CMK (cell line): ENCODE data around the gene CCDC12.

Source experiments
- DNase-seq: peaks from one replicate; pipeline ENCODE4 v3.0.0-alpha.2; 2010; ENCODE audit warnings: low read depth

The CCDC12 gene

DNA sequence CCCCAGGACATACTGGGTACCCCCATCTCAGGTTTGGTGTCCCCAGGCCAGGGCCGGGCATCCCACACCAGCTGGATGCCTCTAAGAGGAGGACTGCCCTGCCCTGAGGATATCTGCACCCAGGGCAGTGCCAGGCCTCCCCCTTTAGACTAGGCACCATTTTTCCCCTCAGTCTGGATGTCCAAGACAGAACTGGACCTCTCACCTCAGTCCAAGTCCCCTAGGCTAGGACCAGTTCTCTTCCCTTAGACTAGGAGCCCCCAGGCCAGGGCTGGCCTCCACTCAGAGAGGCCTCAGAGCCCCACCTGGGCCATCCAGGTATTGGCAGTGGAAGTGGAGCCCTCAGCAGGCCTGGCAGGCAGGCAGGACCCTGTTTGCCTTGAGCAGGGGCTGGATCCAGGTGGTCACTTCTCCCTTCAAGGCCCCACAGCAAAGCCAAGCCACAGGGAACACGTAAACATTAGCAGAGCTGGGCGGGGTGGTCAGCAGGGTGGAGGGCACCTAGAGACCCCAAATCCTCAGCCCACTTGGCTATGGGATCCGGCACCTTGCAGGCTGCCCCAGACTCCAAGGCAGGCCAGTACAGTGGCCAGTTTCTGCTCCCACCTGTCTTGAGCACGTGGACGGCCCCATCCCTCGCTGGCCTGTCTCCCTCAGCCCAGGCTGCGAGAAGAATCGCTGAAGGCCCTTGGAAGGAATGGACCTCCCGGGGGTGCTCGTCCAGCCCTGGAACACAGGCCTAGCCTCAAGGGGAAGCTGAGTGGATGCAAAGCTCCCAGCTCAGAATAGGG, 70.7 kb downstream of the CCDC12 start:
- no peak for DNase-seq

DNA sequence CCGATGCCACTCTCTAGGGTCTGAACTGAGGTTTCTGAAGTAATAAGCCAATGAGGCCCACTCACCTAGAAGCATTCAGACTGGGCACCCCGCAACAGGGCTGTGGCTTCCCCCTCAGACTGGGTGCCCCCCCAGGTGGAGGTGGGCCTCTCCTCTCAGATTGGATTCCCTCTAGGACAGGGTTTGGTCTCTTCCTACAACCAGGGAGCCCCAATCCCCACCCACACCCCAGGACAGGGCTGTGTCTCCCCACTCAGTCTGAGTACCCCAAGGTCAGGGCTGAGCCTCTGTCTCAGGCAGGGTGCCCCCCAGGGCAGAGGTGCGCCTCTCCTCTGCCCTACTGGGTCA, 71.4 kb downstream of the CCDC12 start:
- no peak for DNase-seq

DNA sequence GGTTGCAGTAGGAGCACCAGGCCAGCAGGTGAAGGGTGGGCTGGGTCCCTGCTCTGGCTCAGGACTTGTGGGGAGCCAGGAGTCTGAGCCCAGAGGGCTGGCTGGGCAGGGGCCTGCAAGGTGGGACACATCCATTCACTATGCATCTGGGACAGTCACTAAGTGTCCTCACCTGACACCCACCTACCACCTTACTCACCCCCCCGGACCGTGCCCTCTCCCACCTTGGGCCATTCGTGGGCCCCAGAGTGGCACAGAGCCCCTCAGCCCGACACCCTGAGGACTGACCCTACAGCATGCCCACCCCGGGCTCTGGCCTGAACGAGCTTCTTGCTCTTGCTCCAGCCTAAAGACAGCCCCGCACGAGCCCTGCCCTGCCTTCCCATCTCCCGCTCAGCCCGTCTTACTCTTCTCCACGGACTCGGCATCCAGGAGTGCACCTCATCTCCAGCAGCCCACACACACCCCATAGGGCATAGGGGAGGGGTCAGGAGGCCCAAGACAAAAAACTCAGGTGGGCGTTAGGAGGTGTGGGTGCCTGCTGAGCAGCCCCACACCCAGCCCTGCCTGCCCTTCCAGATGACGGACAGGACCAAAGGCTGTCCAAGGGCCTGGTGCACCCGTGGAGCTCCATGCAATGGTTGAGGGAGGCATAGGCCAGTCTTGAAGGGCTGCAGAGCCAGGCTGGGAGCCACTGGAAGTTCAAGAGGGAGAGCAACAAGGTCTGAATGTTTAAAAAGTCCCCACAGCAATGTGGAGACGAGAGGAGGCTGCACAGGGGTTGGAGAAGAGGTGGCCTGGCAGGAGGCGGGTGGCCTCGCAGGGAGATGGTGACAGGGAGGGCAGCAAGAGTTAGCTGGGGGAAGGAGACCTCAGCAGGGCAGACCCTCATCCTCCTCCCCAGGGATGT, 72.0 kb downstream of the CCDC12 start:
- DNase-seq: no peak

DNA sequence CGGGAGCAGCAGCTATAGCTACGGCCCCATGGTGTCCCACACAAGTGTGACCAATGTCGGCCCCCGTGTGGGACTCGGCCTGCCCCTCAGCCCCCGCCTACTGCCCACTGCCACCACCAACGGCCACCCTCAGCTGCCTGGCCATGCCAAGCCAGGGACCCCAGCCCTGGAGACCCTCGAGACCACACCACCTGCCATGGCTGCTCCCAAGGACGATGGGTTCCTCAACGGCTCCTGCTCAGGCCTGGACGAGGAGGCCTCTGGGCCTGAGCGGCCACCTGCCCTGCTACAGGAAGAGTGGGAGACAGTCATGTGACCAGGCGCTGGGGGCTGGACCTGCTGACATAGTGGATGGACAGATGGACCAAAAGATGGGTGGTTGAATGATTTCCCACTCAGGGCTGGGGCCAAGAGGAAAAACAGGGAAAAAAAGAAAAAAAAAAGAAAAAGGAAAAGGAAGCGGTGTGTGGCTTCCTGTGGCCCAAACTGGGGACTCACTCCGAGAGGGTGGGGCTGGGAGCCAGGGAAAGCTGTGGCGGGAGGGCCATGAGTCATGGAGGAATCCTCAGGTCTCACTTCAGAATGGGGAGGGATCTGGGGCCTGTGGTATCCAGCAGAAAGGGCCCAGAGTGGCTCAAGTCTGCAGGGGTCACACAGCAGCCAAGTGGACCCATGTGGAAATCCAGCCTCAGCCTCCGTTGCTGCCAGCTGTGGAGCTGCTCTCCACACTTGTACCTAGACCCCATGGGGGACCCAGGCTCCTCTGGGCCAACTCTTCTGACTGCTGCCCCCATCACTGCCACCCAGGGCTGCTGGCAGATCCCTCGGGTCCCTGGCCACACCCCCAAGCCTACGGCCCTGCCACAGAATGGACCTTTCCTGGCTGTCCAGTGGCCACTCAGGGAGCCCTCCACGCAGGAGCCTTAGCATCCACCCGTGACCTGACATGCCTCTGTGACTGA, 72.9 kb downstream of the CCDC12 start:
- peak; percentile 44 for DNase-seq

DNA sequence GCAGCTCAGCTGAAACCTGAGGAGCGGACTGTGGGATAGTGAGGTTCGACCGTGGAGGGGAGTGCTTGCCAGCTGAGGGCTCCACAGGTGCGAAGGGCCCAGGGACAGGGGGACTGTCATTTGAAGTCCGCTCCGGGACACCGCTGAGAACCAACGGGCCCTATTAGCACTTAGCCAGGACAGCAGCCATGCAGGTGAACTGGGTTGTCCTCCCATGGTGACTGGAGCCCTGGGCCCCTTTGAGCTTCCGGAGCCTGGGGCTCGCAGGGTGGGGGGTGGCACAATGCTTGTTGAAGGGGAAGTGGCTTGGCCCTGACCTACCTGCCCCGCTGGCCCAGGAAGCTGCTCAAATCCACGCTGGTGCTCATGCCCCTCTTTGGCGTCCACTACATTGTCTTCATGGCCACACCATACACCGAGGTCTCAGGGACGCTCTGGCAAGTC, 74.3 kb downstream of the CCDC12 start:
- DNase-seq: no peak

DNA sequence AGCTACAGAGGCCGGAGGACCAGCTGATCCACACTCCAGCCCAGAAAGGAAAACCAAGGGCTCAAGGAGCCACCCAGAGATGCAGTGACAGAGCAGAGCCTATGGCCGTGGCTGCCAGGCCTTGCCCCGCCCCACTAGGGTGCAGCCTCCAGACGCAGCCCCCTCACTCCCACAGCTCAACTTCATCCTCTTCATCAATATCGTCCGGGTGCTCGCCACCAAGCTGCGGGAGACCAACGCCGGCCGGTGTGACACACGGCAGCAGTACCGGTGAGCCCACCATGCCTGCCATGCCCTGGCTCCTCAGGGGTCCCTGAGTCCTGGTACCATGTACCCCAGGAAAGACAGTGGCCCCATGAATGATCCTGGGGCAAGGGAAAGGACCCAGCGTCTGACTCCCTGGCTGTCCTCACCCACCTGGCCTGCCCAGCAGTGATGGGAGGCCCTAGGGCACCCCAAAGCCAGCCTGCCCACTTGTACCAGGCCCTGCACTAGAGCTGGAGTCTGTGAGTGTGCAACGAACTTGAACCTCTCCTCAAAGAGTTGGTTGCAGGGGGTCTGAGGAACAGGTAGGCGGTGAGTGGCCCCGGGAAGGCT, 74.9 kb downstream of the CCDC12 start:
- no peak for DNase-seq

DNA sequence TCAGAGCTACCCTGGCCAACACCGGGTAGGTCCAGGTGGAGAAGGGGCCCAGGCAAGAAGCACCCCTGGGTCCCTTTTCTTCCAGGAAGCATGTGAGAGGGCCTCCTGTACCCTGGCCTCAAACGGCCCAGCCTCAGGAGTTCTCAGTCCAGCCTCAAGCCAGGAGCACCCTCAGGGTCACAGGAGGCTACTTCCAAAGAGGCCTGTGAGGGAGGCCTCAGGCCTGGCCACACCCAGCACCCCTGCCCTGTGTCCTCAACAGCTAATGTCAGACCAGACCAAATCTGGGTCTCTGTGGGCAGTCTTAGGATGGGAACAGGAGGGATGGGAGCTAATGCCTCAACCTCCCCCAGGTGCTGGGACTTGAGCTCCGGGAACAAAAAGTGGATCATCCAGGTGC, 75.5 kb downstream of the CCDC12 start:
- DNase-seq: no peak

DNA sequence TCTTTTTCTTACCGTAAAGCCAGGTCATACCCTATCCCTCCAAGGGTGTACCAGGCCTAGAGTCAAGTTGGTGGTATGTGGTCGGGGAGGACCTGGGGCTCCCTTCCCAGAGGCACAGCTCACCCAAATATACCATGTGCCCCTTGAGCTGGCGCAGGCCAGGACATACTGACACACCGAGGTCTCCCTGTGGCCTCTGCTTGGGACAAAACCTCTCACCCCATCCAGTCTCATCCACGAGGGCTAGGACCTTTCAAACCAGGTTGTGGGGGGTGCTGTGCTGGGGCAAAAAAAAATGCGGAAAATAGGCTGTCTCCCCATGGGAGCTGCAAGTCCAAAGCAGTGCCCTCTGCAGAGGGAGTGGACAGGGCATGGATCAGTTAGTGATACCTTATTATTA, 76.2 kb downstream of the CCDC12 start:
- DNase-seq: no peak

DNA sequence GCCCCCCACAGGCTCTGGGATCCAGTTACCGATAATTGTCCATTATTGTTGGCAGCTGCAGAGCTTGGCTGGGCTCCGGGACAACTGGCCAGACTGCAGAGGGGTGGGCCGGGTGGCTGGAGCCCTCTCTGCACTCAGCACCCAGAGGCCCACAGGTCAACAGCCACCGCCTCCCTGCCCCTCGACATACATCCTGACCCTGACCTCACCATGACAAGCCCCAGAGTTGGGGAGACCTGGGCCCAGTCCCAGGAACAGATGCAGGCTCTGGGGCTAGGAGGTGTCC, 76.6 kb downstream of the CCDC12 start:
- DNase-seq: no peak

DNA sequence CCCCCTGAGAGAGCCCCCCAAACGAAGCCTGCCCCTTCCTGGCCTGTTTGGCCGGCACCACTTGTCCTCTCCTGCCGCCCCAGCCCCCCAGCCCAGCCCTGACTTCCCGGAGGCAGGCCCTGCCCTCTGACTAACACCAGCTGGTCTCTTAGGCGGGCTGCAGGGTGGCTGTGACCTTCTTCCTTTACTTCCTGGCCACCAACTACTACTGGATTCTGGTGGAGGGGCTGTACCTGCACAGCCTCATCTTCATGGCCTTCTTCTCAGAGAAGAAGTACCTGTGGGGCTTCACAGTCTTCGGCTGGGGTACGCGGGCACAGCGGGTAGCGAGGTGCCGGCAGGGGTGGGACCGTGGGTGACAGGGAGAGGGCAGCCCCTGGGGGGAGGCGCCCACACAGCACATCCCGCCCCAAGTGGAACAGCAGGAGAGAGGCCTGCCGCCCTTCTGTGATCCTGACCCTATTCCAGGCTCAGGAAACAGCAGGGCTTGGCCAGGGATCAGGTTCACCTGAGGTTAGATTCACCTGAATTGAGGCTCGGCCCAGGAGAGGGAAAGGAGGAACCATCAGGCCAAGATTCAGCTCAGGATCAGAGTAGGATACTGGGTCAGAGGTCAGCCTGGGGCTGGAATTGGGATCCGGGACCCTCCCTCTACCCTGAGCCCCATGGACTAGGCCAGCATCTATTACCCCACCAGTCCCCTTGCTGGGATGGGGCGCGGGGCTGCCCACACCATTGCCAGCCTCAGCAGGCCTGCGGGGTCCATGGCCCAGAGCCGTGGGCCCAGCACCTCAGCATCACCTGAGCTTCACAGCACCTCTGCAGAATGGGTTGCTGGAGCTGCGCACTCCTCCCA, 77.2 kb downstream of the CCDC12 start:
- DNase-seq: no peak

DNA sequence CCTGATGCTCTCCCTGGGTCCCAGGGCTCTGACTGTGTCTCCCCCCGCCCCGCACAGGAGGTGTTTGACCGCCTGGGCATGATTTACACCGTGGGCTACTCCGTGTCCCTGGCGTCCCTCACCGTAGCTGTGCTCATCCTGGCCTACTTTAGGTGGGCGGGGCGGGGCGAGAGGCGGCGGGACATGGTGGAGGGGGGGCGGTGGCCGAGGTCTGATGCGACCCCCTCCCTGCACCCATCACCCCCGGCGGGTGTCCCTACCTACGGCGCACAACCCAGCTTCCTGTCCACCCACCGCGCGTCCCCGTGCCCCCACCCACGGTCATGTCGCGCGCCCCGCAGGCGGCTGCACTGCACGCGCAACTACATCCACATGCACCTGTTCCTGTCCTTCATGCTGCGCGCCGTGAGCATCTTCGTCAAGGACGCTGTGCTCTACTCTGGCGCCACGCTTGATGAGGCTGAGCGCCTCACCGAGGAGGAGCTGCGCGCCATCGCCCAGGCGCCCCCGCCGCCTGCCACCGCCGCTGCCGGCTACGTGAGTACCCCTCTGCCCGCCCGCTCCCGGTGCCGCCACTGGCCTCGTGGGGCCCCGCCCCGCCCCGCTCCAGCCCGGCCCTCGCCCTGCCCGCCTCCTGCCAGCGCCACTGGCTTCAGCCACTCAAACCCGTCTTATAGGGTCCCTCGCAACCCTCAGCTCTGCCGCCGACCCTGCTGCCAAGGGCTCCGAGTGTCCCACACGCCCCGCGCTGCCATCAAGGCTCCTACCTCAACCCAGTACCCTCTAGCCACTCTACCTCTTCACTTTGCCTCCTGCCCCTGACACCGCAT, 78.0 kb downstream of the CCDC12 start:
- no peak for DNase-seq

DNA sequence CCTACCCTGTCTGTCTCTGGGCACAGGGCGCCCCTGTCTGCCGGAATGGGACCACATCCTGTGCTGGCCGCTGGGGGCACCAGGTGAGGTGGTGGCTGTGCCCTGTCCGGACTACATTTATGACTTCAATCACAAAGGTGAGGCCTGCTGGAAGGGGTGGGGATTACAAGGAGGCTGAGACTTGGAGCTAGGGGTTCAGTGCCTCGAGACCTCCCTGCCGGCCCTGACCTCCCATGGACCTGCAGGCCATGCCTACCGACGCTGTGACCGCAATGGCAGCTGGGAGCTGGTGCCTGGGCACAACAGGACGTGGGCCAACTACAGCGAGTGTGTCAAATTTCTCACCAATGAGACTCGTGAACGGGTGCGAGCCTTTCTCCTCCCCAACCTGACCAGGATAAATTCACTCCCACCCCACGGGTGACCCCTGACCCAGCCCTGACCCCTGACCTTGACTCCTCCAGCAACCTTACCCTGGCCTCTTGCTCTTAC, 78.7 kb downstream of the CCDC12 start:
- DNase-seq: no peak

DNA sequence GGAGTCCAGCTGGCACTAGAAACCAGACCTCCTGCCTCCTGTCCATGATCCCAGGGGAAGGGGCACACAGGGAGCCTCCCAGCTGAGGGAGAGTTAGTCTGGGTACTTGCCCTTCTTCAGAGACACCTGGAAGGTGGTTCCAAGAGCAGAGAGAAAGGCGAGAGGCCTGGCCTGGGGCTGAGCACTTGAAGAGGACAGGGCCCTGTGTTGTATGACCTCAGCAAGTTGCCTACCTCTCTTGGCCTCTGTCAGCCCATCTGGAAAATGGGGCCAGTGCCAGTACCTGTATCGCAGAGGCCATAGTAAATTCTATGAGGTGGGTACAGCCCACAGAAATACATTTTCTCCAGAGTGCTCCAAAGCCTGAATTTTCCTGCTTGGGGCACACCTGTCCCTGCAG, 79.5 kb downstream of the CCDC12 start:
- no peak for DNase-seq

DNA sequence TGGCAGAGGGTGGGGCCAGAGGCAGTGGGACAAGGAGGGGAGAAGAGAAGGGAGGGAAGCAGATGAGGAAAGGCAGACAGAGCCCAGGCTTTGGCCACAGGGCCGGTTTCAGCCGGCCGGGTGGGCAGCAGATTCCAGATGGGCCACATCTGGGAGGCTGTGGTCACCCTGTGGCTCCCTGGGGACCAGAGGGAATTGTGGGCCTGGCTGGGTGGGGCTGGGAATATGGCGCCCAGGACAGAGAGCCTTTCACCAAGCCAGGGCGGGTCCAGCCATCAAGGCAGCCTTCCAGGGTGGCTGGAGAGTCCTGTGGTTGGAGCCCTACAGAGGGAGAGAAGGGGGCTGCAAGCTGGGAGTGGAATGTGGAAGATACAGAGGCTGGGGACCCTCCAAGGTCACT, 80.2 kb downstream of the CCDC12 start:
- DNase-seq: no peak

DNA sequence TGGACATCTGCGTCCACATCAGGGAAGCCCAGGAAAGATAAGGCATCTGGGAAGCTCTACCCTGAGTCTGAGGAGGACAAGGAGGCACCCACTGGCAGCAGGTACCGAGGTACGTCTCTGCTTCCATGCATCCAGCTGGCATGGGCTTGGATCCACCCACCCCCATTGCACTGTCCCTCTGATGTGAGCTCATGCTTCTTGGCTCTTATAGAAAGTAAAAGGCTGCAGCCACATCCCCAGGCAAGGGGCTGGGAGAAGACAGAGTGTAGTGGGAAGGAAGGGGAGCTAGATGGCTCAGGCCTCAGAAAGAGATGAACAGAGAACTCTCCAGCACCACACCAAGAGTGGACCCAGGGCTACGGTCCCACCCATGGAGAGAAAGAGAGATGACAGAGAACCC, 80.8 kb downstream of the CCDC12 start:
- no peak for DNase-seq

DNA sequence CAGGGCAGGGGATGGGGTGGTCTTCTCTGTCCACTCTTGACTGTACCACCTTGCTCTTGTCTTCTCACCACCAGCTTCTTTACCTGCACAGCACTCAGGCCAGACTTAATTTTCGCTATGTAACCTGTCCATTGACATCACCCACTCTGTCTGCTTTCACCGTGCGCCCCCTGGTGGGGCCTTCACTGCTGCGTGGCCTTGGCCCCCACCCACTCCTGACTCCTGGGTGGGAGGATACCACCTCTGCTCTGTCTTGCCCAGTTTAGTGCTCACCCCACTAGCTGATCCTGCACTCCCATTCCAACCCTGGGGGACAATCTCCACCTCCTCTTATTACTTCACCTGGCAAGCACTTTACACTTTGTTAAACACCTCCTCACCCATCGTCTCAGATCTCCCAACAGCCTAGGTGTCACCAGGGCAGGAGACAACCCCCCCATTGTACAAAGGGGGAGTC, 81.3 kb downstream of the CCDC12 start:
- DNase-seq: no peak

DNA sequence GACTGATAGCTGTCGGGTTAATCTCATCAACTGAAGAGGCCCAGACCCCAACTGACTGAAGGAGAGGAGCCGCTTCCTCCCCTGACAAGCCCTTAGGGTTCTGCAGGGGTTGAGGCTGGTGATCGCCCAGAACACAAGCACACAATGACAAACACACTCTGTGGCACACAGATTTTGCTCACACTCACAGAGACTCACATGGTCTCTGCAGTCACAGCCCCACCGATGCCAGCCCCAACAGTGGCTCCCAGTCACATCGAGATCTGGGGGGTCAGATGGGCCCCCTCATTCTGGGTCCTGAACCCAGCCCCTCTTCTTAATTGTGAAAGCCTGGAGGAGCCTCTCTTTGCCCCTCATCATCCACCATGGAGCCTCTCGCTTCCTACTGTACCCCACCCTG, 82.3 kb downstream of the CCDC12 start:
- no peak for DNase-seq

DNA sequence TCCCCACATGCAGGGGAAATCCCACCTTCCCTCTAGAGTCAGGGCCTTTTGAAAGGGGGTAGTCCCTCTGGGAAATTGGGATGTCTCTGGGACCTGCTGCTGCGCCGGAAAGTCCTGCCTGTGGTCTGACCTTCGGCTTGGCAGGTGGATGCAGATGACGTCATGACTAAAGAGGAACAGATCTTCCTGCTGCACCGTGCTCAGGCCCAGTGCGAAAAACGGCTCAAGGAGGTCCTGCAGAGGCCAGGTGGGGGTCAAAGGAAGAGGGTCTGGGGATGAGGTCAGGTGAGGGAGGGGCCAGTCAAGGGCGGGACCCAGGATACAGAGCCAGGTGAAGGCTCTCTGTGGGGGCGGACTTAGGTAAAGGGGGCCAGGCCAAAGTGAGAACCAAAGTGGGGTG, 82.8 kb downstream of the CCDC12 start:
- no peak for DNase-seq

DNA sequence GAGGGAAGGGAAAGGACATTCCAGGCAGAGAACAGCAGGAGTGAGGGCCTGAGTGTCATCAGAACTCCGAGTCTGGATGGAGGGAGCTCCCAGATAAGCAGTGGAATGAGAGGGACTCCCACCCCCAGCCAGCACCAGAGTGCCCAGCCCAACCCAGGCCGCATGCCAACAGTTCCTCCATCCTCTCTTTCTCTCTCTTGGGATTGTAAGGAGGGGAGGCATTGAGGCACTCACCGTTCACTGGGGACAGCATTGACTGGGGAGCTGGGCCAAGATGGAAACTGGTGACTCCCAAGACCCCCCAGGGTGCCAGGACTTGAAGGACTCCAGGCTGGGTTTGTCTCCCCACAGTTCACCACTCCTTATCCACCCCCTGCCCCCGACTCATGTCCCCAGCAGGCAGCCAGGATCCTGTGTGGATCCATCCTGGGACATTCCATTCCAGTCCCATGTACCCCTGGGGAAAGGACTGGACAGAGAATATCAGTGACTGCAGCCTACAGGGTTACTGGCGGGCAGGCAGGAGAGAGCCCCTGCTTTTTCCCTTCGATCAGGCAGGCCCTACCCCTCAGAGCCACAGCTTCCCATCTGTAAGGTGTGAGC, 83.3 kb downstream of the CCDC12 start:
- DNase-seq: no peak
